ENCODE results near the gene LRP3. TPM values are rescaled to one million over a fixed set of nuclear protein-coding genes. Genes with fewer than 3 reads are reported as not detected.

Gene LRP3
- total RNA-seq, 1 experiment from 2014 or later = 29.0 TPM

GRCh38 chr19:33207040-33207620, 13.0 kb downstream of the LRP3 start:
- CTCF ChIA-PET = no interaction called here
- POLR2A ChIA-PET = no interaction called here
- Histone ChIP-seq H3K79me2 (ENCODE audit: insufficient read depth, low read length) (no peaks in the 10 kb centered on the region), H3K4me2 (ENCODE audit: low read length) (no peak overlapping the region), H3K4me3 (replicated peaks in 1 of 2; ENCODE audit: low read depth in 1 of 2, low read length in 2 of 2) (no peak overlapping the region), H3K27me3 (ENCODE audit: insufficient read depth, low read length) (no peaks in the 10 kb centered on the region), H3K36me3 (ENCODE audit: control insufficient read depth in 1 of 2, insufficient read depth in 2 of 2, low read length in 2 of 2) (peaks cover 0 to 6% of the 10 kb centered on the region in 2 experiments; a peak in 2 of 4 replicates), H2AFZ (ENCODE audit: low read depth, low read length, poor library complexity, severe bottlenecking) (no peak overlapping the region), H4K20me1 (ENCODE audit: insufficient read depth) (no peaks in the 10 kb centered on the region), H3K4me1 (ENCODE audit: control insufficient read depth in 1 of 2, insufficient read depth in 2 of 2, low read length in 2 of 2) (no peaks in the 10 kb centered on the region), H3K9ac (ENCODE audit: low read length) (no peak overlapping the region), H3K9me3 (ENCODE audit: control insufficient read depth in 1 of 2, insufficient read depth in 1 of 2, low read depth in 1 of 2, low read length in 2 of 2) (no peaks in the 10 kb centered on the region), H3K27ac (ENCODE audit: low read depth, low read length) (no peak overlapping the region), H3K9me2 (ENCODE audit: insufficient read depth) (no peaks in the 10 kb centered on the region)
- no TSS peak for BruUV-seq (replicated peaks)
- TF ChIP-seq ELF1 (IDR thresholded peaks at IDR 0.05; ENCODE audit: borderline replicate concordance, low read depth) (no peak), CTCF (IDR thresholded peaks at IDR 0.05 in 2 of 3, conservative IDR thresholded peaks at IDR 0.05 in 1 of 3; ENCODE audit: borderline replicate concordance in 1 of 3, insufficient read depth in 1 of 3, low read depth in 2 of 3, low read length in 2 of 3) (no peak), ATF3 (IDR thresholded peaks at IDR 0.05) (no peak), EZH2phosphoT487 (IDR thresholded peaks at IDR 0.05; ENCODE audit: borderline replicate concordance) (no peak), TCF7L2 (IDR thresholded peaks at IDR 0.05; ENCODE audit: borderline replicate concordance, extremely low read depth, insufficient read depth, insufficient read length) (no peak), ZFX (IDR thresholded peaks at IDR 0.05) (no peak), RAD21 (IDR thresholded peaks at IDR 0.05; ENCODE audit: low read depth) (no peak), EZH2 (IDR thresholded peaks at IDR 0.05) (no peak), CBX3 (IDR thresholded peaks at IDR 0.05; ENCODE audit: low read depth) (no peak)
- ATAC-seq = no peak
- DNase-seq (ENCODE audit: low read depth, low spot score) = no peak
- RAD21 ChIA-PET (ENCODE audit: low non-redundant PET in 1 of 2, low total read pairs in 2 of 2, uncharacterized antibody in 2 of 2, unreplicated experiment in 2 of 2) = no interaction called here
- intact Hi-C loops (cut with micrococcal nuclease) = no loop called here

Data from HCT116 (cell line).